Heart left ventricle (tissue), 16 donors: ENCODE measurements around the gene TPST1. TPM values are rescaled to one million over a fixed set of nuclear protein-coding genes. Genes with fewer than 3 reads are reported as not detected.

Experiments
- ATAC-seq, 4 donors: fragments of 200-7000 bp; cut with Tn5 transposase; one replicate each; pipeline ENCODE4 v1.9.1; 2020 to 2022; ENCODE audit warnings: moderate library complexity in 4 of 4, mild to moderate bottlenecking in 3 of 4, moderate number of reproducible peaks in 1 of 4
- DNase-seq, 5 donors: peaks; one replicate each; pipeline ENCODE4 v3.0.0-alpha.2; 2020
- H3K27ac ChIP-seq, 12 donors: fragments of 200-600 bp; sonication (generic) in 4 of 12; one replicate each; pipeline versions ENCODE4 v1.5.0 to v1.8.0; 2016 to 2022; ENCODE audit warnings: mild to moderate bottlenecking in 2 of 12
- H3K27me3 ChIP-seq, 9 donors: fragments of 200-600 bp; sonication (generic) in 2 of 9; one replicate each; pipeline versions ENCODE4 v1.5.1 to v1.8.0; 2016 to 2022; ENCODE audit warnings: mild to moderate bottlenecking in 3 of 9
- H3K36me3 ChIP-seq, 9 donors: fragments of 200-600 bp; sonication (generic) in 2 of 9; one replicate each; pipeline versions ENCODE4 v1.5.0 to v1.8.0; 2018 to 2022; ENCODE audit warnings: mild to moderate bottlenecking in 2 of 9
- H3K4me1 ChIP-seq, 12 donors: fragments of 200-600 bp; sonication (generic) in 4 of 12; one replicate each; pipeline versions ENCODE4 v1.5.0 to v1.8.0; 2016 to 2022; ENCODE audit warnings: mild to moderate bottlenecking in 3 of 12
- H3K4me3 ChIP-seq, 12 donors: fragments of 200-600 bp; sonication (generic) in 4 of 12; one replicate each; pipeline versions ENCODE4 v1.5.0 to v1.8.0; 2017 to 2022; ENCODE audit warnings: mild to moderate bottlenecking in 9 of 12, moderate library complexity in 4 of 12
- H3K9me3 ChIP-seq, 12 donors: fragments of 200-600 bp; sonication (generic) in 4 of 12; one replicate each; pipeline versions ENCODE4 v1.5.0 to v1.8.0; 2016 to 2022; ENCODE audit warnings: mild to moderate bottlenecking in 1 of 12
- CTCF ChIP-seq, 12 donors: fragments of 200-600 bp; sonication (generic) in 4 of 12; IDR thresholded peaks; one replicate each; pipeline versions ENCODE4 v1.5.0 to v1.8.0; 2018 to 2022; ENCODE audit warnings: antibody characterized with exemption in 12 of 12, mild to moderate bottlenecking in 5 of 12
- POLR2A ChIP-seq, 2 donors: fragments of 450-650 bp; IDR thresholded peaks; one replicate each; pipeline ENCODE4 v1.6.1; 2017; ENCODE audit warnings: antibody characterized with exemption in 2 of 2, mild to moderate bottlenecking in 2 of 2, moderate library complexity in 2 of 2
- WGBS, 4 donors: extraction: QIAGEN DNeasy Blood & Tissue Kit in 2 of 4; methylation state at CpG; one replicate each; pipeline versions ENCODE4 v1.1.5 to v1.1.7; 2013 to 2018; 5-methylcytosine and 5-hydroxymethylcytosine counted together
- intact Hi-C, 10 donors: fragments of 100-400 bp; cut with DNase I; formaldehyde crosslinking; loops; one replicate each; pipeline versions ENCODE4 v1.11.1 to v1.14.2; 2022
- polyA plus RNA-seq, 2 donors: library from polyadenylated mRNA; stranded (reverse); fragments of 200-250 nt; gene quantifications; one replicate each; pipeline ENCODE4 v1.2.3, GENCODE V29; 2013
- total RNA-seq, 9 donors: library from RNA; depleted of rRNA in 2 of 9; stranded (reverse); fragments of >200 nt in 2 of 9; fragmentation: NEBNext Ultra II Directional in 3 of 9; extraction: Animal tissue kit (Norgen Biotek cat#: 25700) in 3 of 9; gene quantifications; one replicate each; pipeline versions ENCODE4 v1.1.0 to v1.2.4, GENCODE V29; 2016 to 2023
- donor health status: ischemic (EF 13 %, LVEDD 7.1; RV severe dilation, severe dysfunction).
- donor health status: healthy with polysubstance abuse.
- donor health status: DM: no; HTN: yes; CAD: no.
- donor health status: DM: no; HTN: no; CAD: no.
- donor health status: ischemic (EF 25% LVEDD 6.9; RV normal size, moderate dysfunction).
- donor health status: ischemic (EF 25% LVEDD 5.7; RV mildly dilated, moderate dysfunction).
- donor health status: healthy.
- donor health status: DM: yes; HTN: yes; CAD: no.
- donor health status: ischemic (EF 35%, LVEDD 5.7; RV mildly dilated, moderate dysfunction).
- donor health status: nonischemic (EF 11% LVEDD 7.7; RV severe dilation, severe dysfunction).
- donor health status: DM: yes; HTN: yes; CAD: no.
- donor health status: PGD.
- donor health status: ischemic (EF 29% LVEDD 5.4; RV normal size, mild dysfunction).
- donor health status: nonischemic (EF 23%, LVEDD 6.1; RV moderate dilation, normal function).

Gene TPST1
- total and polyA plus RNA-seq, 11 donors: 1.9 to 10.8 (median 5.5) TPM

- ATAC-seq: peak in 3 of 4 donors; percentile 39 to 47 (median 47)
- peak in 1 of 5 donors; percentile 35 for DNase-seq
- H3K4me1 ChIP-seq: peaks cover 0 to 26% (median 3%) of the 10 kb centered on the region in 12 donors
- no peaks in the 10 kb centered on the region for H3K27me3 ChIP-seq
- intact Hi-C loops: no loop called here
- WGBS, 4 donors: 80 to 88% (median 87%) methylated on average over 6 of the region's 6 CpGs
- no peak overlapping the region for H3K4me3 ChIP-seq
- TF ChIP-seq POLR2A (IDR thresholded peaks at IDR 0.05): no peak
- TF ChIP-seq CTCF (IDR thresholded peaks at IDR 0.05): no peak
- H3K9me3 ChIP-seq: peaks cover 0 to 9% (median 0%) of the 10 kb centered on the region in 12 donors
- H3K27ac ChIP-seq: peak overlapping the region in 1 of 12 donors; percentile 24
- H3K36me3 ChIP-seq: no peaks in the 10 kb centered on the region
Measured at GRCh38 chr7:66348959-66349358, 143.8 kb downstream of the TPST1 start.

GRCh38 chr7:66352071-66352470 is 146.9 kb downstream of the TPST1 start:
- no peak for DNase-seq
- intact Hi-C loops: loop anchor here in 1 of 10 donors (10.0 kb wide), 1 partner anchor 207 kb away; no protein-coding TSS in a partner anchor
- Histone ChIP-seq H3K4me1 (peaks cover 0 to 23% (median 3%) of the 10 kb centered on the region in 12 donors), H3K27ac (peak overlapping the region in 4 of 12 donors; percentile 1 to 26 (median 13)), H3K4me3 (peak overlapping the region in 1 of 12 donors; percentile 1), H3K27me3 (no peaks in the 10 kb centered on the region), H3K36me3 (no peaks in the 10 kb centered on the region), H3K9me3 (peaks cover 0 to 6% (median 0%) of the 10 kb centered on the region in 12 donors)
- ATAC-seq: peak in 2 of 4 donors; percentile 10 to 34
- 30 to 48% (median 37%) methylated on average over 4 of the region's 4 CpGs for WGBS, 4 donors
- peak in 2 of 12 donors; percentile 7 to 31 for TF ChIP-seq CTCF (IDR thresholded peaks at IDR 0.05)
- no peak for TF ChIP-seq POLR2A (IDR thresholded peaks at IDR 0.05)

GRCh38 chr7:66353547-66353946 is 148.4 kb downstream of the TPST1 start:
- no peaks in the 10 kb centered on the region for H3K9me3 ChIP-seq
- ATAC-seq (no peak), DNase-seq (no peak)
- H3K36me3 ChIP-seq: no peaks in the 10 kb centered on the region
- no peak overlapping the region for H3K27ac ChIP-seq
- WGBS, 4 donors: 91 to 96% (median 94%) methylated on average over 4 to 5 of the region's 5 CpGs
- H3K4me3 ChIP-seq: no peak overlapping the region
- no peaks in the 10 kb centered on the region for H3K27me3 ChIP-seq
- intact Hi-C loops: loop anchor here in 1 of 10 donors (10.0 kb wide), 1 partner anchor 209 kb away; no protein-coding TSS in a partner anchor
- peaks cover 0 to 18% (median under 1%) of the 10 kb centered on the region in 12 donors for H3K4me1 ChIP-seq
- no peak for TF ChIP-seq CTCF (IDR thresholded peaks at IDR 0.05)
- TF ChIP-seq POLR2A (IDR thresholded peaks at IDR 0.05): no peak

- ATAC-seq (no peak), DNase-seq (no peak)
- H3K36me3 ChIP-seq: no peaks in the 10 kb centered on the region
- TF ChIP-seq CTCF (IDR thresholded peaks at IDR 0.05) (no peak), POLR2A (IDR thresholded peaks at IDR 0.05) (no peak)
- H3K27ac ChIP-seq: no peak overlapping the region
- intact Hi-C loops: loop anchor here in 1 of 10 donors (10.0 kb wide), 1 partner anchor 211 kb away; no protein-coding TSS in a partner anchor
- WGBS, 4 donors: 92 to 97% (median 95%) methylated on average over 4 of the region's 4 CpGs
- peaks cover 0 to 14% (median 0%) of the 10 kb centered on the region in 12 donors for H3K4me1 ChIP-seq
- H3K27me3 ChIP-seq: no peaks in the 10 kb centered on the region
- no peak overlapping the region for H3K4me3 ChIP-seq
- no peaks in the 10 kb centered on the region for H3K9me3 ChIP-seq
Measured at GRCh38 chr7:66355756-66356155, 150.6 kb downstream of the TPST1 start.
